Activated naive CD4-positive, alpha-beta T cell treated with anti-CD3 and anti-CD28 coated beads, Interleukin-2, amount 50 U/mL, for 16 hours (primary cell): ENCODE data around the gene METTL26.
"Not testable (repeated sequence)": the region's sequence is repeated elsewhere in the genome, so short reads cannot be mapped to it uniquely, and the experiment has no call there.

ENCODE experiments used
- DNase-seq: peaks from one replicate; pipeline ENCODE4 v3.0.0-alpha.2; 2020

The METTL26 gene

GRCh38 chr16:624526-625070, 11.5 kb downstream of the METTL26 start:
- DNase-seq, result no peak

DNA sequence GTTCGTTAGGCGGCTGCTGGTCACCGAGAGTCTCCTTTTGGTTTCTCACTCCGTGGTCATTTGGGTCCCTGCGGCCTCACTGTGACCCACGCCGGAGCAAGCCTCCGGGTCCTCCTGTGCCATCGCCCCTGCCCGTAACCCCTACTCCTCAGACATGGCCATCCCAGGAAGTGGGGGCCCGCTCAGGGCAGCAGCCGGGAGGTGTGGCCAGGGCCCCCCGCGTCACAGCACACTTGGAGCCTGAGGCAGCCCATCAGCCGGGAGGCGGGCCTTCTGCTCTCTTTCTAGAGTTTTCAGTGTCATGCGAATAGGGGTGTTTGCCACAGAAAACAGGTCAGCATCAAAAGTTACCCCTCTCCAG, 13.2 kb downstream of the METTL26 start:
- DNase-seq, result no peak

- DNase-seq, result no peak
These were observed 14.5 kb downstream of the METTL26 start for GRCh38 chr16:621526-622105.

GRCh38 chr16:620700-621525, 15.2 kb downstream of the METTL26 start:
- DNase-seq, result no peak

DNA sequence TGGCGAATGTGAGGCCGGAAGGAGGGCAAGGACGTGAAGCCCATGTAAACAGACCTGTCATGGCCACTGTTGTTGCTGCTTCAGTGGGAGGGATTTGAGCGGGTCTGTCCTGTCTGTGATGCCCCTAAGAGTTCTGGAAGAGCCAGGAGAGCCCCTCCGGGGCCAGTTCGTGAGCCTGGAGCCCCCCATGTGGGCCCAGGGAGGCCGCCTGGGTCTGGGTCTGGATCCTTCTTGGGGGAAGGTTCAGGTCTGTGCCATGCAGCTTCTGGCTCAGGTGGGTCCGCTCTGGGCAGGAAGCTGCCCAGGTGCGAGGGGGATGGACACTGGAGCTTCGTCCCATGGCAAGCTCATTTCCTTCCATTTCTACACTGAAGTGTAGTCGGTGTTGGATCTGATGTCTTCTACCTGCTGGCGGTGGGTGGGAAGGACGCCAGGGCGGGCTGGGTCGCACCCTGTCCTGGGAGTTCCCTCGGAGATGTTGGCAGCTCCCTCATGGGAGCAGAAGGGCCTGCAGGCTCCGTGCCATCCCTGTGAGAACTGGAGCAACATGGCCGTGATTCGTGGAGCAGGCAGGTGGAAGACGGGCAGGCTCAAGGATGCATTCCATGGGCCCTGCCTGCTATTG, 16.5 kb downstream of the METTL26 start:
- DNase-seq, result no peak

GRCh38 chr16:617855-618254, 18.2 kb downstream of the METTL26 start:
- DNase-seq, result no peak

- DNase-seq, result no peak
These were observed 19.1 kb downstream of the METTL26 start for GRCh38 chr16:616733-617586.

DNA sequence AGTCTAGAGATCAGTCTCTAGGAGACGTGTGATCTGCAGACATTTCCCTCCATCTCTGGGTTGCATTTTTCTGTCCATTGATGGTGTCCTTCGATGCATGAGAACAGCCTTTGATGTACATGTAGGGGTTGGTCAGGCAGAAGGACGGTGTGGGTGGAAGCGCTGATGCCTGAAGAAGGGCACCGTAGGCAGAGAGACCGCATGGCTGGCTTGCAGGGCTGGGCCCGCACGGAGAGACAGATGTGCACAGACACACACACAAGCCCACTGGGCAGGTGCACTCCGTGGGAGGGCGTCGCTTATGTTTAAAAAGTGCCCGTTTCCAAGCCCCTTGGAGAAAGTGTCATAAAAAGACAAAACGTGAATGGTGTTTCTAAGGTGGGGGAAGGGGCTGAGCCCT, 21.0 kb downstream of the METTL26 start:
- no peak for DNase-seq

GRCh38 chr16:610513-611381, 25.4 kb downstream of the METTL26 start:
- DNase-seq, result peak; percentile 64

DNA sequence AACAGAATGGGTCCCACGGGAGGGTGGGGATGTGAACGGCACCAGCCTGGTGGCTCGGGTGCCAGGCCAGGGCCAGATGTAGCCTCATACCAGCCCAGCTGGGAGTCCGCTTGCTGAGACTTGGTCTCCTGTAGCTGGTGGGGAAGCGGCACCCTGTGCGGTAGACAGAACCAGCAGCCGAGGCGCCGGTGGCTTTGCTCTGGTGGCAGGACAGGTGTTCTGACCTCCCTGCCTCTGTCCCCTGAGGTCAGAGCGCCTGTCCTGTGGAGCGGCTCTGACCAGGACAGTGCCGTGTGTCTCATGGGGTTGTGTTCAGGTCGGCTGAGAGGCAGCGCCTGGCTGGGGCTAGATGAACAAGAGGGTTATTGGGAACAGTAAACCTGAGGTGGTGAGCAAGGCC, 26.1 kb downstream of the METTL26 start:
- DNase-seq, result no peak

GRCh38 chr16:609316-609715, 26.8 kb downstream of the METTL26 start:
- no peak for DNase-seq

GRCh38 chr16:608019-608418, 28.1 kb downstream of the METTL26 start:
- peak; percentile 40 for DNase-seq

DNA sequence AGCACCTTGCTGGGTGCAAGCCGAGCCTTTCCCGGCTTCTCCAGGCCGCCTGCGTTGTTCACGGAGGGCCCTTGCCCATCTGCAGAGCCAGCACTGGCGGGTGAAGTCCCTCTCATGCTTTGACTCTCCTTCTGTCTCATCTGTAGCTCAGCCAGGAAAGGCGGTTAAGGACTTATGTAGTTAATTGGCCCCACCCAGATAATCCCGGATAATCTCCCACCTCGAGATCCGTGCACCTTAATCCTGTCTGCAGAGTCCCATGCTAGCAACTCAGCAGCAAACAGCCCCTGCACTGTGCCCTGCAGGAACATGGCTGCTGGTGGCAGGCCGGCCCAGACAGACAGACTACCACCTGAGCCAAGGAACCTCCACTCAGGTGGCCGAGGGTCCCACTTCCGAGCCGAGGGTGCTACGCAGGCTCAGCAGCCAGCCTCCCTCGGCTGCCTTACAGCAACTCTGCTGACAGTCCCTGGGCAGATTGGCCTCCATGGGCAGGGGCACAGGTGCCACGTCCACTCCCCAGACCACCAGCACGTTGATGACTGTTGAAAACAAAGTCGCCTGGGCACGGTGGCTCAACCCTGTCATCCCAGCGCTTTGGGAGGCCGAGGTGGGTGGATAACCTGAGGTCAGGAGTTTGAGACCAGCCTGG, 29.3 kb downstream of the METTL26 start:
- DNase-seq, result no peak

DNA sequence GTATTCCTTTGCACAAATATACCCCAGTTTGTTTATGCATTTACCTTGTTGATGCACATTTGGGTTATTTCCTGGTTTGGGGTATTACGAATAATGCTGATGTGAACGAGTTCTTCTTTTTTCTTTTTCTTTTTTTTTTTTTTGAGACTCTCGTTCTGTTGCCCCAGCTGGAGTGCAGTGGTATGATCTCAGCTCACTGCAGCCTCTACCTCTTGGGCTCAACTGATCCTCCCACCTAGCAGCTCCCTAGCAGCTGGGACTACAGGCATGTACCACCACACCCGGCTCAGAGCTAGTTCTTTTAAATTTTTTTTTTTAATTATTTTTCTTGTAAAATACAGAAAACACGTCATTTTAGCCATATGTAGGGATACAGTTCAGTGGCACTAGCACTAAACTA, 32.2 kb downstream of the METTL26 start:
- no peak for DNase-seq

DNA sequence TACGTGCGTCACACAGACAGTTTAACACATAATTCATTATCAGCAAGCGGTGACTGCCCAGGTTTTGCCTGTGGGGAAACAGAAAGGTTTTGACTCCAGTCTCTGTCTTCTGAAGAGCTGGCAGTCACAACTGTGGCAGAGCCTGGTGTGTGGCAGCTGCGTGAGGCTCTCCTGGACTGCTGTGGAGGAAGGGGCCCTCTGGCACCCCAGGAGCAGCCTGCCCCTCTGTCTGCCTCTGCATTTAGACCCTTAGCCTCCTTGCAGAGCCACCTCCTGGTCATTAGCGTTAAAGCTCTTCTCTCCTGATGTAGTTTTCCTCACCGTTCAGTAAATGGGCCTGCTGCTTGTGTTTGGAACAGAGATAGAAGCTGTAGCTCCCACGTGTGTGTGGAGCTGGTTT, 35.3 kb downstream of the METTL26 start:
- DNase-seq, result no peak

DNA sequence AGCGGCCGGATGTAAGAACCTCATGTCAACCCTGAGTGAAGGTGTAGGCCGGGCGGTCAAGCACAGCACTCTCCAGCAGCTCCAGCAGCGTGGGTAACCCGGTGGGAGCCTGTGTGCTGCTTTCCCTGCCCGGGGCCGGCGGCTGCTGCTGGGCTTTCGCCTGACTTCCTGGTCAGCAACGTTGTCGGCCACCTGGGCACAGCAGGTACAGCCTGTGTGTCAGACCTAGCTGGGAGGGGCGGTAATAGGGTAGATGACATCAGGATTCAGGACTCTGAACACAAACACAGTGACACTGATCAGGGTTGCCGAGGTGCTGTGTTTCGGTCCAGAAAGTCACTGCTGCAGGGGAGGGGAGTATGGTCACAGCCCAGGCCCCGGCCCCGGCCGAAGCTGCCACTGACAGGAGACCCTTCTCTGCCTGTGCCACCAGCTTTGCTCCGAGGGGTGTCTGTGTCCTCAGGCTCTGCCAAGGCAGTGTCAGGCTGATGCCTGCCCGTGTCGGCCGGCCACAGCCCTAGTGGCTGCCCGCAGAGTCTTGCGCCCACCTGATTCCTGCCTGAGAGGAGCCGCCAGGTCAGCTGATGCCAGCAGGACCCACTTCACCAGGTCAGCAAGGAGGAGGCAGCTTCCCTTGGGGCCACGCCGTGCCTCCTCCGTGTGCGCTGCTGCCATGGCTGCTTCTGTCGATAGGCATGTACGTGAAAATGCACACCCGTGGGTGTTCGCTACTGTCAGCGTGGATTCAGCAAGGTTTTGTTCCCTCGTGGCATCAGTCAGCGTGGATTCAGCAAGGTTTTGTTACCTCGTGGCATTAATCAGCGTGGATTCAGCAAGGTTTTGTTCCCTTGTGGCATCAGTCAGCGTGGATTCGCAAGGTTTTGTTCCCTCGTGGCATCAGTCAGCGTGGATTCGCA, 37.0 kb downstream of the METTL26 start:
- no peak for DNase-seq

- DNase-seq, result not testable (repeated sequence)
These were observed 38.5 kb downstream of the METTL26 start for GRCh38 chr16:597655-598054.

GRCh38 chr16:596736-597060, 39.4 kb downstream of the METTL26 start:
- no peak for DNase-seq

DNA sequence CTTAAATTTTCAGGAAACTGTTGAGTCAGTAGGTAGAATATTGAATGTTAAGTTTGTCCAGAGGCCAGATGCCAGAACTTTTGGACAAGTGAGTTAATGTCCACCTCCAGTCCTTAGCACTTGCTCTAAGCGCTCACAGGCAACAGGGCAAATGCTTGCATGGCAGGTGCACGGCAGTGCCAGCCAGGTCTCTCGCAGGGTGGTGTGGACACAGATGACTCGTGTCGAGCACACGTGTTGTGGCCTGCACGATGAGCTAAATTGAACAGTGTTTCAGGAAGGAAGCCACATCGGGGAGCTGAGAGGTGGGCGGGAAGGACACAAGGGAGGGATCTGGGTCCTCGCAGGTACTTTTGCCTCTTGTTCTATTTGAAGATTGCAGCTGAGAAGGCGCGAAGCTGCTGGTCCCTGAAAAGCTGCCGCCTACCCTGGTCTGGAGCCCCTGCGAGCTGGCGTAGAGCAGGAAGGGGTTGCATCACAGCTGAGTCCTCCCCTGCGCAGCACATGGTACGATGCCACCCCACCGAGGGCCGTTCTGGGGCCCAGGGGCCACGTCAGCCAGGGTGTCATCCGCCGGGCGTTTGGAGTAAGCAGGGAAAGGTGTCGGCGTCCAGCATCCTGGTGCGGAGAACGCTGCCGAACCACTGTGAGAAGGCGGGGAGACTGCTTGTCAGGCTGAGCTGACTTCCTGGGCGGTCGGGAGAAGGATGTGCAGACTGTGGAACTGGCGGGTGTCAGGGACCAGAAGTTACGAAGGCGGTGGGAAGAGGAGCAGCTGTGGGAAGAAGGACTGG, 40.0 kb downstream of the METTL26 start:
- DNase-seq, result no peak

DNA sequence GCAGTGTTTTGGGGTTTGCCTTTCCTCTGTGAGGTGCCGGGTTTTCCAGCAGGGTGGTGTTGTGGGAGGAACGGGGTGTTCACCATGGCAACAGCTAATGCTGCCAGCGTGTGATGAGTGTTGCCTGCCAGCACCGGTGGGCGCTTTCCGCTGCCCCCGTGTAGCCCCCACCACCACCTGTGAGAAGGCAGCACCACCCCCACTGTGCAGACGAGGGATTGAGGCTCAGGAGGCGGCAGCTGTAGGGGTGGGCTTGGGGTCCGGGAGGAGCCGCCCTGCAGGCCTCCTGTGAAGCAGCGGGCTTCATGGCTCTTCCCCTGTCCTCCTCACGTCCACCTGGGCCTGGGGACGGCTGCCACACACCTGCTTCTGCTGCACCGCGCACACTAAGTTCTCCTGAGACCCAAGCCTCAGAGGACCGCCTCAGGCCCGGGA, 41.0 kb downstream of the METTL26 start:
- no peak for DNase-seq
